Measurements from ENCODE around the gene MED12.

MED12 gene

GRCh38 chrX:71098302-71098701, 20.1 kb upstream of the MED12 start:
- H3K79me1 ChIP-seq (ENCODE audit: low read length), result no peaks in the 10 kb centered on the region
- no peak overlapping the region for H3K9ac ChIP-seq (ENCODE audit: low read length)
- whole genome bisulfite sequencing (ENCODE audit: extremely low coverage, insufficient coverage, low lambda C conversion rate), result no CpG with 5 or more reads among the region's 2 CpGs
- H3K27ac ChIP-seq (ENCODE audit: low read depth, low read length), result no peak overlapping the region
- H3K23ac ChIP-seq (ENCODE audit: low read length), result no peak overlapping the region
- no peak overlapping the region for H4K8ac ChIP-seq (ENCODE audit: low read depth, low read length)
- H2BK5ac ChIP-seq (ENCODE audit: low read length), result no peak overlapping the region
- H4K5ac ChIP-seq (ENCODE audit: low read length), result no peak overlapping the region
- no peak overlapping the region for H2BK15ac ChIP-seq (replicated peaks; ENCODE audit: low read depth)
- no peaks in the 10 kb centered on the region for H3K27me3 ChIP-seq (ENCODE audit: insufficient read depth, low read length, poor library complexity)
- H2BK120ac ChIP-seq (ENCODE audit: low read depth, low read length), result no peak overlapping the region
- H3K79me2 ChIP-seq (ENCODE audit: control insufficient read depth, insufficient read depth, low read length), result no peaks in the 10 kb centered on the region
- H2AK5ac ChIP-seq (ENCODE audit: low read length), result no peak overlapping the region
- H3K4me2 ChIP-seq (ENCODE audit: low read length), result no peak overlapping the region
- H3K4me1 ChIP-seq (ENCODE audit: control insufficient read depth, low read depth, low read length), result peaks cover 9% of the 10 kb centered on the region
- no peak overlapping the region for H3K4me3 ChIP-seq (ENCODE audit: low read length)
- peak overlapping the region; percentile 3 for H3K4ac ChIP-seq (ENCODE audit: low read depth, low read length)
- no peak overlapping the region for H3K56ac ChIP-seq (ENCODE audit: low read length)
- no peak overlapping the region for H3K18ac ChIP-seq (ENCODE audit: low read length)
- peak; percentile 56 for DNase-seq
- no peaks in the 10 kb centered on the region for H3K36me3 ChIP-seq (ENCODE audit: control insufficient read depth, insufficient read depth, low read length)

GRCh38 chrX:71098951-71099506, 19.4 kb upstream of the MED12 start:
- Histone ChIP-seq H3K4me1 (ENCODE audit: control insufficient read depth, low read depth, low read length) (peaks cover 9% of the 10 kb centered on the region), H4K8ac (ENCODE audit: low read depth, low read length) (no peak overlapping the region), H3K27me3 (ENCODE audit: insufficient read depth, low read length, poor library complexity) (no peaks in the 10 kb centered on the region), H3K27ac (ENCODE audit: low read depth, low read length) (peak overlapping the region; percentile 49), H3K56ac (ENCODE audit: low read length) (peak overlapping the region; percentile 25), H3K18ac (ENCODE audit: low read length) (no peak overlapping the region), H3K9ac (ENCODE audit: low read length) (no peak overlapping the region), H3K79me1 (ENCODE audit: low read length) (no peaks in the 10 kb centered on the region), H2BK15ac (replicated peaks; ENCODE audit: low read depth) (no peak overlapping the region), H3K4ac (ENCODE audit: low read depth, low read length) (no peak overlapping the region), H3K79me2 (ENCODE audit: control insufficient read depth, insufficient read depth, low read length) (no peaks in the 10 kb centered on the region), H2AK5ac (ENCODE audit: low read length) (no peak overlapping the region), H3K23ac (ENCODE audit: low read length) (no peak overlapping the region), H2BK120ac (ENCODE audit: low read depth, low read length) (no peak overlapping the region), H3K4me2 (ENCODE audit: low read length) (no peak overlapping the region), H3K36me3 (ENCODE audit: control insufficient read depth, insufficient read depth, low read length) (no peaks in the 10 kb centered on the region), H2BK5ac (ENCODE audit: low read length) (no peak overlapping the region), H3K4me3 (ENCODE audit: low read length) (no peak overlapping the region), H4K5ac (ENCODE audit: low read length) (no peak overlapping the region)
- no CpG with 5 or more reads among the region's 5 CpGs for WGBS (ENCODE audit: extremely low coverage, insufficient coverage, low lambda C conversion rate)
- peak; percentile 62 for DNase-seq

- Histone ChIP-seq H3K23ac (ENCODE audit: low read length) (no peak overlapping the region), H4K5ac (ENCODE audit: low read length) (no peak overlapping the region), H3K4me3 (ENCODE audit: low read length) (no peak overlapping the region), H3K56ac (ENCODE audit: low read length) (no peak overlapping the region), H3K4ac (ENCODE audit: low read depth, low read length) (no peak overlapping the region), H3K18ac (ENCODE audit: low read length) (peak overlapping the region; percentile 81), H2BK15ac (replicated peaks; ENCODE audit: low read depth) (no peak overlapping the region), H2AK5ac (ENCODE audit: low read length) (no peak overlapping the region), H3K4me1 (ENCODE audit: control insufficient read depth, low read depth, low read length) (peaks cover 14% of the 10 kb centered on the region), H4K8ac (ENCODE audit: low read depth, low read length) (no peak overlapping the region), H3K27ac (ENCODE audit: low read depth, low read length) (peak overlapping the region; percentile 49), H3K4me2 (ENCODE audit: low read length) (no peak overlapping the region), H3K27me3 (ENCODE audit: insufficient read depth, low read length, poor library complexity) (no peaks in the 10 kb centered on the region), H3K36me3 (ENCODE audit: control insufficient read depth, insufficient read depth, low read length) (no peaks in the 10 kb centered on the region), H2BK120ac (ENCODE audit: low read depth, low read length) (no peak overlapping the region), H3K79me1 (ENCODE audit: low read length) (no peaks in the 10 kb centered on the region), H3K9ac (ENCODE audit: low read length) (no peak overlapping the region), H2BK5ac (ENCODE audit: low read length) (no peak overlapping the region), H3K79me2 (ENCODE audit: control insufficient read depth, insufficient read depth, low read length) (no peaks in the 10 kb centered on the region)
- DNase-seq, result peak; percentile 44
- WGBS (ENCODE audit: extremely low coverage, insufficient coverage, low lambda C conversion rate), result no CpG with 5 or more reads among the region's 4 CpGs
Measured at GRCh38 chrX:71099736-71100135, 18.7 kb upstream of the MED12 start.

- DNase-seq, result no peak
- no peaks in the 10 kb centered on the region for H3K79me2 ChIP-seq (ENCODE audit: control insufficient read depth, insufficient read depth, low read length)
- peaks cover 14% of the 10 kb centered on the region for H3K4me1 ChIP-seq (ENCODE audit: control insufficient read depth, low read depth, low read length)
- H3K23ac ChIP-seq (ENCODE audit: low read length), result no peak overlapping the region
- WGBS (ENCODE audit: extremely low coverage, insufficient coverage, low lambda C conversion rate), result no CpG with 5 or more reads among the region's 31 CpGs
- no peak overlapping the region for H2AK5ac ChIP-seq (ENCODE audit: low read length)
- no peak overlapping the region for H3K9ac ChIP-seq (ENCODE audit: low read length)
- no peak overlapping the region for H4K5ac ChIP-seq (ENCODE audit: low read length)
- no peaks in the 10 kb centered on the region for H3K79me1 ChIP-seq (ENCODE audit: low read length)
- no peaks in the 10 kb centered on the region for H3K36me3 ChIP-seq (ENCODE audit: control insufficient read depth, insufficient read depth, low read length)
- no peak overlapping the region for H2BK5ac ChIP-seq (ENCODE audit: low read length)
- peak overlapping the region; percentile 61 for H3K18ac ChIP-seq (ENCODE audit: low read length)
- no peaks in the 10 kb centered on the region for H3K27me3 ChIP-seq (ENCODE audit: insufficient read depth, low read length, poor library complexity)
- no peak overlapping the region for H3K4me2 ChIP-seq (ENCODE audit: low read length)
- H3K27ac ChIP-seq (ENCODE audit: low read depth, low read length), result no peak overlapping the region
- H2BK120ac ChIP-seq (ENCODE audit: low read depth, low read length), result no peak overlapping the region
- no peak overlapping the region for H4K8ac ChIP-seq (ENCODE audit: low read depth, low read length)
- H3K56ac ChIP-seq (ENCODE audit: low read length), result peak overlapping the region; percentile 34
- H2BK15ac ChIP-seq (replicated peaks; ENCODE audit: low read depth), result no peak overlapping the region
- H3K4ac ChIP-seq (ENCODE audit: low read depth, low read length), result peak overlapping the region; percentile 72
- no peak overlapping the region for H3K4me3 ChIP-seq (ENCODE audit: low read length)
Measured at GRCh38 chrX:71100581-71101505, 17.6 kb upstream of the MED12 start.

- Histone ChIP-seq H2BK120ac (ENCODE audit: low read depth, low read length) (peak overlapping the region; percentile 89), H3K4me1 (ENCODE audit: control insufficient read depth, low read depth, low read length) (peaks cover 14% of the 10 kb centered on the region)
- WGBS (ENCODE audit: extremely low coverage, insufficient coverage, low lambda C conversion rate), result no CpG with 5 or more reads among the region's 3 CpGs
Measured at GRCh38 chrX:71102292-71102691, 16.1 kb upstream of the MED12 start.

More at GRCh38 chrX:71102292-71102691, 16.1 kb upstream of the MED12 start:
- Histone ChIP-seq H3K23ac (ENCODE audit: low read length) (no peak overlapping the region), H3K4ac (ENCODE audit: low read depth, low read length) (peak overlapping the region; percentile 65), H3K56ac (ENCODE audit: low read length) (peak overlapping the region; percentile 30), H3K4me3 (ENCODE audit: low read length) (no peak overlapping the region), H3K79me1 (ENCODE audit: low read length) (no peaks in the 10 kb centered on the region), H2AK5ac (ENCODE audit: low read length) (no peak overlapping the region), H3K4me2 (ENCODE audit: low read length) (no peak overlapping the region), H3K27ac (ENCODE audit: low read depth, low read length) (no peak overlapping the region), H2BK15ac (replicated peaks; ENCODE audit: low read depth) (no peak overlapping the region), H4K8ac (ENCODE audit: low read depth, low read length) (no peak overlapping the region), H4K5ac (ENCODE audit: low read length) (no peak overlapping the region), H3K79me2 (ENCODE audit: control insufficient read depth, insufficient read depth, low read length) (no peaks in the 10 kb centered on the region), H2BK5ac (ENCODE audit: low read length) (no peak overlapping the region), H3K18ac (ENCODE audit: low read length) (no peak overlapping the region), H3K36me3 (ENCODE audit: control insufficient read depth, insufficient read depth, low read length) (no peaks in the 10 kb centered on the region), H3K27me3 (ENCODE audit: insufficient read depth, low read length, poor library complexity) (no peaks in the 10 kb centered on the region), H3K9ac (ENCODE audit: low read length) (no peak overlapping the region)
- no peak for DNase-seq

Measured in mesendoderm (in vitro differentiated cells).